ENCODE data around the gene MYO5A.

Gene MYO5A

GRCh38 chr15:52414936-52415335 lies 113.7 kb downstream of the MYO5A start:
- Histone ChIP-seq H3K56ac (ENCODE audit: low read length) (no peak overlapping the region), H4K8ac (ENCODE audit: low read depth, low read length) (no peak overlapping the region), H3K27me3 (ENCODE audit: insufficient read depth, low read length, poor library complexity) (no peaks in the 10 kb centered on the region), H2BK5ac (ENCODE audit: low read length) (no peak overlapping the region), H3K27ac (ENCODE audit: low read depth, low read length) (no peak overlapping the region), H3K9ac (ENCODE audit: low read length) (no peak overlapping the region), H3K23ac (ENCODE audit: low read length) (no peak overlapping the region), H3K4me1 (ENCODE audit: control insufficient read depth, low read depth, low read length) (no peaks in the 10 kb centered on the region), H2BK15ac (replicated peaks; ENCODE audit: low read depth) (no peak overlapping the region), H4K5ac (ENCODE audit: low read length) (no peak overlapping the region), H3K4ac (ENCODE audit: low read depth, low read length) (no peak overlapping the region), H3K79me2 (ENCODE audit: control insufficient read depth, insufficient read depth, low read length) (no peaks in the 10 kb centered on the region), H3K36me3 (ENCODE audit: control insufficient read depth, insufficient read depth, low read length) (no peaks in the 10 kb centered on the region), H3K79me1 (ENCODE audit: low read length) (no peaks in the 10 kb centered on the region), H3K4me3 (ENCODE audit: low read length) (no peak overlapping the region), H3K18ac (ENCODE audit: low read length) (no peak overlapping the region), H2BK120ac (ENCODE audit: low read depth, low read length) (no peak overlapping the region), H2AK5ac (ENCODE audit: low read length) (no peak overlapping the region), H3K4me2 (ENCODE audit: low read length) (no peak overlapping the region)
- DNase-seq = peak; percentile 38
- WGBS (ENCODE audit: extremely low coverage, insufficient coverage, low lambda C conversion rate) = no CpG with 5 or more reads among the region's 6 CpGs

GRCh38 chr15:52408823-52409222 lies 119.9 kb downstream of the MYO5A start:
- Histone ChIP-seq H3K18ac (ENCODE audit: low read length) (no peak overlapping the region), H3K36me3 (ENCODE audit: control insufficient read depth, insufficient read depth, low read length) (no peaks in the 10 kb centered on the region), H3K4me3 (ENCODE audit: low read length) (no peak overlapping the region), H3K4me2 (ENCODE audit: low read length) (no peak overlapping the region), H3K9ac (ENCODE audit: low read length) (no peak overlapping the region), H2BK120ac (ENCODE audit: low read depth, low read length) (no peak overlapping the region), H3K56ac (ENCODE audit: low read length) (no peak overlapping the region), H2BK5ac (ENCODE audit: low read length) (no peak overlapping the region), H4K5ac (ENCODE audit: low read length) (no peak overlapping the region), H2BK15ac (replicated peaks; ENCODE audit: low read depth) (no peak overlapping the region), H3K27ac (ENCODE audit: low read depth, low read length) (no peak overlapping the region), H2AK5ac (ENCODE audit: low read length) (no peak overlapping the region), H3K27me3 (ENCODE audit: insufficient read depth, low read length, poor library complexity) (no peaks in the 10 kb centered on the region), H3K23ac (ENCODE audit: low read length) (no peak overlapping the region), H3K79me2 (ENCODE audit: control insufficient read depth, insufficient read depth, low read length) (no peaks in the 10 kb centered on the region), H3K79me1 (ENCODE audit: low read length) (no peaks in the 10 kb centered on the region), H4K8ac (ENCODE audit: low read depth, low read length) (no peak overlapping the region), H3K4ac (ENCODE audit: low read depth, low read length) (no peak overlapping the region), H3K4me1 (ENCODE audit: control insufficient read depth, low read depth, low read length) (no peaks in the 10 kb centered on the region)
- no CpG with 5 or more reads among the region's 1 CpG for WGBS (ENCODE audit: extremely low coverage, insufficient coverage, low lambda C conversion rate)
- no peak for DNase-seq

GRCh38 chr15:52407374-52407773 lies 121.3 kb downstream of the MYO5A start:
- H3K4me1 ChIP-seq (ENCODE audit: control insufficient read depth, low read depth, low read length) = no peaks in the 10 kb centered on the region
- no peak overlapping the region for H3K56ac ChIP-seq (ENCODE audit: low read length)
- no peaks in the 10 kb centered on the region for H3K36me3 ChIP-seq (ENCODE audit: control insufficient read depth, insufficient read depth, low read length)
- no peak overlapping the region for H3K23ac ChIP-seq (ENCODE audit: low read length)
- no peak overlapping the region for H4K8ac ChIP-seq (ENCODE audit: low read depth, low read length)
- H3K27ac ChIP-seq (ENCODE audit: low read depth, low read length) = no peak overlapping the region
- H3K4me3 ChIP-seq (ENCODE audit: low read length) = no peak overlapping the region
- H3K4ac ChIP-seq (ENCODE audit: low read depth, low read length) = no peak overlapping the region
- no peak overlapping the region for H3K18ac ChIP-seq (ENCODE audit: low read length)
- H3K9ac ChIP-seq (ENCODE audit: low read length) = no peak overlapping the region
- no peaks in the 10 kb centered on the region for H3K79me1 ChIP-seq (ENCODE audit: low read length)
- no peak overlapping the region for H2BK15ac ChIP-seq (replicated peaks; ENCODE audit: low read depth)
- no peak overlapping the region for H3K4me2 ChIP-seq (ENCODE audit: low read length)
- H4K5ac ChIP-seq (ENCODE audit: low read length) = no peak overlapping the region
- H3K27me3 ChIP-seq (ENCODE audit: insufficient read depth, low read length, poor library complexity) = no peaks in the 10 kb centered on the region
- no peak overlapping the region for H2BK5ac ChIP-seq (ENCODE audit: low read length)
- no peak overlapping the region for H2AK5ac ChIP-seq (ENCODE audit: low read length)
- H2BK120ac ChIP-seq (ENCODE audit: low read depth, low read length) = no peak overlapping the region
- DNase-seq = no peak
- H3K79me2 ChIP-seq (ENCODE audit: control insufficient read depth, insufficient read depth, low read length) = no peaks in the 10 kb centered on the region

- H4K5ac ChIP-seq (ENCODE audit: low read length) = no peak overlapping the region
- no peak overlapping the region for H3K9ac ChIP-seq (ENCODE audit: low read length)
- H3K79me1 ChIP-seq (ENCODE audit: low read length) = no peaks in the 10 kb centered on the region
- no peaks in the 10 kb centered on the region for H3K79me2 ChIP-seq (ENCODE audit: control insufficient read depth, insufficient read depth, low read length)
- H4K8ac ChIP-seq (ENCODE audit: low read depth, low read length) = no peak overlapping the region
- DNase-seq = no peak
- H3K4me3 ChIP-seq (ENCODE audit: low read length) = no peak overlapping the region
- no peak overlapping the region for H2BK5ac ChIP-seq (ENCODE audit: low read length)
- H3K4me1 ChIP-seq (ENCODE audit: control insufficient read depth, low read depth, low read length) = no peaks in the 10 kb centered on the region
- no CpG with 5 or more reads among the region's 2 CpGs for WGBS (ENCODE audit: extremely low coverage, insufficient coverage, low lambda C conversion rate)
- no peak overlapping the region for H3K23ac ChIP-seq (ENCODE audit: low read length)
- H2BK120ac ChIP-seq (ENCODE audit: low read depth, low read length) = no peak overlapping the region
- H3K27me3 ChIP-seq (ENCODE audit: insufficient read depth, low read length, poor library complexity) = no peaks in the 10 kb centered on the region
- H3K18ac ChIP-seq (ENCODE audit: low read length) = no peak overlapping the region
- H2AK5ac ChIP-seq (ENCODE audit: low read length) = no peak overlapping the region
- H3K36me3 ChIP-seq (ENCODE audit: control insufficient read depth, insufficient read depth, low read length) = no peaks in the 10 kb centered on the region
- H3K4ac ChIP-seq (ENCODE audit: low read depth, low read length) = no peak overlapping the region
- H3K56ac ChIP-seq (ENCODE audit: low read length) = no peak overlapping the region
- no peak overlapping the region for H3K27ac ChIP-seq (ENCODE audit: low read depth, low read length)
- no peak overlapping the region for H3K4me2 ChIP-seq (ENCODE audit: low read length)
- no peak overlapping the region for H2BK15ac ChIP-seq (replicated peaks; ENCODE audit: low read depth)
Measured at GRCh38 chr15:52406601-52407000, 122.1 kb downstream of the MYO5A start.

GRCh38 chr15:52405856-52406255 lies 122.8 kb downstream of the MYO5A start:
- DNase-seq = no peak
- WGBS (ENCODE audit: extremely low coverage, insufficient coverage, low lambda C conversion rate) = no CpG with 5 or more reads among the region's 3 CpGs

GRCh38 chr15:52397118-52397517 lies 131.6 kb downstream of the MYO5A start:
- Histone ChIP-seq H3K79me2 (ENCODE audit: control insufficient read depth, insufficient read depth, low read length) (no peaks in the 10 kb centered on the region), H3K56ac (ENCODE audit: low read length) (no peak overlapping the region), H2BK15ac (replicated peaks; ENCODE audit: low read depth) (no peak overlapping the region), H2AK5ac (ENCODE audit: low read length) (no peak overlapping the region), H3K27me3 (ENCODE audit: insufficient read depth, low read length, poor library complexity) (no peaks in the 10 kb centered on the region), H3K27ac (ENCODE audit: low read depth, low read length) (no peak overlapping the region), H3K9ac (ENCODE audit: low read length) (no peak overlapping the region), H2BK120ac (ENCODE audit: low read depth, low read length) (no peak overlapping the region), H3K4ac (ENCODE audit: low read depth, low read length) (no peak overlapping the region), H3K18ac (ENCODE audit: low read length) (no peak overlapping the region), H3K23ac (ENCODE audit: low read length) (no peak overlapping the region), H3K4me1 (ENCODE audit: control insufficient read depth, low read depth, low read length) (peaks cover 9% of the 10 kb centered on the region), H4K5ac (ENCODE audit: low read length) (no peak overlapping the region), H3K79me1 (ENCODE audit: low read length) (no peaks in the 10 kb centered on the region), H3K4me3 (ENCODE audit: low read length) (no peak overlapping the region), H3K4me2 (ENCODE audit: low read length) (no peak overlapping the region), H2BK5ac (ENCODE audit: low read length) (no peak overlapping the region), H4K8ac (ENCODE audit: low read depth, low read length) (no peak overlapping the region), H3K36me3 (ENCODE audit: control insufficient read depth, insufficient read depth, low read length) (no peaks in the 10 kb centered on the region)
- no peak for DNase-seq
- WGBS (ENCODE audit: extremely low coverage, insufficient coverage, low lambda C conversion rate) = no CpG with 5 or more reads among the region's 5 CpGs

More at GRCh38 chr15:52405856-52406255, 122.8 kb downstream of the MYO5A start:
- Histone ChIP-seq H3K27ac (ENCODE audit: low read depth, low read length) (no peak overlapping the region), H3K4me3 (ENCODE audit: low read length) (no peak overlapping the region), H2BK5ac (ENCODE audit: low read length) (no peak overlapping the region), H3K18ac (ENCODE audit: low read length) (no peak overlapping the region), H3K4ac (ENCODE audit: low read depth, low read length) (no peak overlapping the region), H3K9ac (ENCODE audit: low read length) (no peak overlapping the region), H2AK5ac (ENCODE audit: low read length) (no peak overlapping the region), H2BK120ac (ENCODE audit: low read depth, low read length) (no peak overlapping the region), H2BK15ac (replicated peaks; ENCODE audit: low read depth) (no peak overlapping the region), H3K56ac (ENCODE audit: low read length) (no peak overlapping the region), H3K23ac (ENCODE audit: low read length) (no peak overlapping the region), H3K79me1 (ENCODE audit: low read length) (no peaks in the 10 kb centered on the region), H3K27me3 (ENCODE audit: insufficient read depth, low read length, poor library complexity) (no peaks in the 10 kb centered on the region), H3K79me2 (ENCODE audit: control insufficient read depth, insufficient read depth, low read length) (no peaks in the 10 kb centered on the region), H4K5ac (ENCODE audit: low read length) (no peak overlapping the region), H4K8ac (ENCODE audit: low read depth, low read length) (no peak overlapping the region), H3K4me2 (ENCODE audit: low read length) (no peak overlapping the region), H3K36me3 (ENCODE audit: control insufficient read depth, insufficient read depth, low read length) (no peaks in the 10 kb centered on the region), H3K4me1 (ENCODE audit: control insufficient read depth, low read depth, low read length) (no peaks in the 10 kb centered on the region)

Data from mesendoderm (in vitro differentiated cells).